Measurements from ENCODE around the gene CUEDC2.
A peak's percentile ranks its signal among the peaks of the same experiment; 100 is the strongest.

Gene CUEDC2

GRCh38 chr10:102467318-102467717 lies 34.9 kb upstream of the CUEDC2 start:
- Histone ChIP-seq H3K79me2 (ENCODE audit: control insufficient read depth, low read length) (peaks cover 41% of the 10 kb centered on the region), H3K27ac (ENCODE audit: low read depth, low read length) (no peak overlapping the region), H3K9me2 (replicated peaks; ENCODE audit: control insufficient read depth, low read length) (no peaks in the 10 kb centered on the region), H3K27me3 (ENCODE audit: control insufficient read depth, low read length) (no peaks in the 10 kb centered on the region), H3F3A (ENCODE audit: control insufficient read depth, insufficient read depth) (peaks cover 4% of the 10 kb centered on the region; the same call in 1 of the 2 replicates), H3K4me3 (ENCODE audit: low read length) (no peak overlapping the region), H3K4me1 (ENCODE audit: control insufficient read depth, low read length) (peaks cover 17% of the 10 kb centered on the region), H3K9me3 (ENCODE audit: control insufficient read depth, insufficient read depth, low read length) (no peaks in the 10 kb centered on the region), H3K36me3 (ENCODE audit: control insufficient read depth, low read length) (peaks cover 25% of the 10 kb centered on the region), H4K20me1 (ENCODE audit: control insufficient read depth, insufficient read depth, low read depth, low read length) (no peaks in the 10 kb centered on the region), H3K4me2 (ENCODE audit: low read length) (no peak overlapping the region)
- no peak for TF ChIP-seq EZH2phosphoT487 (IDR thresholded peaks at IDR 0.05; ENCODE audit: borderline replicate concordance, low read length)
- TF ChIP-seq, protein P1, sequence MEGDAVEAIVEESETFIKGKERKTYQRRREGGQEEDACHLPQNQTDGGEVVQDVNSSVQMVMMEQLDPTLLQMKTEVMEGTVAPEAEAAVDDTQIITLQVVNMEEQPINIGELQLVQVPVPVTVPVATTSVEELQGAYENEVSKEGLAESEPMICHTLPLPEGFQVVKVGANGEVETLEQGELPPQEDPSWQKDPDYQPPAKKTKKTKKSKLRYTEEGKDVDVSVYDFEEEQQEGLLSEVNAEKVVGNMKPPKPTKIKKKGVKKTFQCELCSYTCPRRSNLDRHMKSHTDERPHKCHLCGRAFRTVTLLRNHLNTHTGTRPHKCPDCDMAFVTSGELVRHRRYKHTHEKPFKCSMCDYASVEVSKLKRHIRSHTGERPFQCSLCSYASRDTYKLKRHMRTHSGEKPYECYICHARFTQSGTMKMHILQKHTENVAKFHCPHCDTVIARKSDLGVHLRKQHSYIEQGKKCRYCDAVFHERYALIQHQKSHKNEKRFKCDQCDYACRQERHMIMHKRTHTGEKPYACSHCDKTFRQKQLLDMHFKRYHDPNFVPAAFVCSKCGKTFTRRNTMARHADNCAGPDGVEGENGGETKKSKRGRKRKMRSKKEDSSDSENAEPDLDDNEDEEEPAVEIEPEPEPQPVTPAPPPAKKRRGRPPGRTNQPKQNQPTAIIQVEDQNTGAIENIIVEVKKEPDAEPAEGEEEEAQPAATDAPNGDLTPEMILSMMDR (IDR thresholded peaks at IDR 0.05; ENCODE audit: low read depth, low read length, poor library complexity, severe bottlenecking): no peak

- Histone ChIP-seq H3K36me3 (ENCODE audit: control insufficient read depth, low read length) (peaks cover 18% of the 10 kb centered on the region), H3F3A (ENCODE audit: control insufficient read depth, insufficient read depth) (peaks cover 7% of the 10 kb centered on the region; the same call in 1 of the 2 replicates), H4K20me1 (ENCODE audit: control insufficient read depth, insufficient read depth, low read depth, low read length) (no peaks in the 10 kb centered on the region), H3K4me1 (ENCODE audit: control insufficient read depth, low read length) (peaks cover 32% of the 10 kb centered on the region), H3K4me3 (ENCODE audit: low read length) (no peak overlapping the region), H3K27me3 (ENCODE audit: control insufficient read depth, low read length) (no peaks in the 10 kb centered on the region), H3K9me2 (replicated peaks; ENCODE audit: control insufficient read depth, low read length) (no peaks in the 10 kb centered on the region), H3K27ac (ENCODE audit: low read depth, low read length) (no peak overlapping the region), H3K79me2 (ENCODE audit: control insufficient read depth, low read length) (peaks cover 52% of the 10 kb centered on the region), H3K4me2 (ENCODE audit: low read length) (no peak overlapping the region), H3K9me3 (ENCODE audit: control insufficient read depth, insufficient read depth, low read length) (no peaks in the 10 kb centered on the region)
- TF ChIP-seq, protein P1 (IDR thresholded peaks at IDR 0.05; ENCODE audit: low read depth, low read length, poor library complexity, severe bottlenecking): no peak
- TF ChIP-seq EZH2phosphoT487 (IDR thresholded peaks at IDR 0.05; ENCODE audit: borderline replicate concordance, low read length): no peak
These were observed 33.1 kb upstream of the CUEDC2 start for GRCh38 chr10:102465466-102465865.

DNA sequence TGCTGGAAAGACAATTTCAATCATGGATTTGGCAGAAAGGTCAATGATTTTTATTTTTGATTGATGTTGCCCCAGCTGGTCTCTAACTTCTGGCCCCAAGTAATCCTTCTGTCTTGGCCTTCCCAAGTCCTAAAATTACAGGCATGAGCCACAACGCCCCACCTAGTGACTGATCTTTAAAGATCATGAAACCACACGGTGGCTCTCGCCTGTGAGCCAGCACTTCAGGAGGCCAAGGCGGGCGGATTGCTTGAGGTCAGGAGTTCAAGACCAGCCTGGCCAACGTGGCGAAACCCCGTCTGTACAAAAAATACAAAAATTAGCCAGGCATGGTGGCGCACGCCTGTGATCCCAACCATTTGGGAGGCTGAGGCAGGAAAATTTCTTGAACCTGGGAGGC lies 31.6 kb upstream of the CUEDC2 start:
- no peaks in the 10 kb centered on the region for H4K20me1 ChIP-seq (ENCODE audit: control insufficient read depth, insufficient read depth, low read depth, low read length)
- peaks cover 7% of the 10 kb centered on the region; the same call in 1 of the 2 replicates for H3F3A ChIP-seq (ENCODE audit: control insufficient read depth, insufficient read depth)
- no peak overlapping the region for H3K27ac ChIP-seq (ENCODE audit: low read depth, low read length)
- H3K4me2 ChIP-seq (ENCODE audit: low read length): peak overlapping the region; percentile 83
- H3K36me3 ChIP-seq (ENCODE audit: control insufficient read depth, low read length): peaks cover 11% of the 10 kb centered on the region; the same call in 1 of the 2 replicates
- peaks cover 52% of the 10 kb centered on the region for H3K79me2 ChIP-seq (ENCODE audit: control insufficient read depth, low read length)
- H3K4me1 ChIP-seq (ENCODE audit: control insufficient read depth, low read length): peaks cover 35% of the 10 kb centered on the region
- H3K9me2 ChIP-seq (replicated peaks; ENCODE audit: control insufficient read depth, low read length): no peaks in the 10 kb centered on the region
- H3K27me3 ChIP-seq (ENCODE audit: control insufficient read depth, low read length): no peaks in the 10 kb centered on the region
- peak overlapping the region; percentile 88 for H3K4me3 ChIP-seq (ENCODE audit: low read length)
- TF ChIP-seq EZH2phosphoT487 (IDR thresholded peaks at IDR 0.05; ENCODE audit: borderline replicate concordance, low read length): no peak
- TF ChIP-seq, protein P1 (IDR thresholded peaks at IDR 0.05; ENCODE audit: low read depth, low read length, poor library complexity, severe bottlenecking): no peak
- no peaks in the 10 kb centered on the region for H3K9me3 ChIP-seq (ENCODE audit: control insufficient read depth, insufficient read depth, low read length)

Data from DOHH2 (cell line).